ENCODE measurements around the gene BOC.

BOC gene

DNA sequence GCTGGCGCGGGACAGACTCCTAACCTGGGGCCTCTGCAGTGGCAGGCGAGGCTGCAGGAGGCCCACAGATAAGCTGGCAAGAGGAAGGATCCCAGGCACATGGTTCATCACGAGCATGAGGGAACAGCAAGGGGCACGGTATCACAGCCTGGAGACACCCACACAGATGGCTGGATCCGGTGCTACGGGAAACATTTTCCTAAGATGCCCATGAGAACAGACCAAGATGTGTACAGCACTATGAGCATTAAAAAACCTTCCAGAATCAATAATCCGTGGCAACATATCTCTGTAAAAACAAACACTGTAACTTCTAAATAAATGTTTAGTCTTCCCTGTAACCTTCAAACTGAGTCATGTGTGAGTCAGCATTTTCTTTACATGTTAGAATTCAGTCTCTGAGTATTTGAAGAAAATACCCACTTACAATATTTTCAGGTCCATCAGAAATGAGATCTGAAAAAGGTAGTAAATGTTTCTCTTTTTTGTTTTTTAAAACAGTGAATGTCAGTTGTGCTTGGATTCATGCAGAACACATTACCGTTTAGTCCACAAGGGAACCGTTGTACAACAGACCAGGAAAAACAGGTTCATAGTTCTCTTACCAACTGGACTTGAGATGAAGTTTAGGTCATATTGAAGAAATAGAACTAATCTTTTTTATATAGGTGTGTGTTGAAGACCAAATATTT, 75.9 kb downstream of the BOC start:
- DNase-seq (ENCODE audit: low read depth): peak; percentile 56

DNA sequence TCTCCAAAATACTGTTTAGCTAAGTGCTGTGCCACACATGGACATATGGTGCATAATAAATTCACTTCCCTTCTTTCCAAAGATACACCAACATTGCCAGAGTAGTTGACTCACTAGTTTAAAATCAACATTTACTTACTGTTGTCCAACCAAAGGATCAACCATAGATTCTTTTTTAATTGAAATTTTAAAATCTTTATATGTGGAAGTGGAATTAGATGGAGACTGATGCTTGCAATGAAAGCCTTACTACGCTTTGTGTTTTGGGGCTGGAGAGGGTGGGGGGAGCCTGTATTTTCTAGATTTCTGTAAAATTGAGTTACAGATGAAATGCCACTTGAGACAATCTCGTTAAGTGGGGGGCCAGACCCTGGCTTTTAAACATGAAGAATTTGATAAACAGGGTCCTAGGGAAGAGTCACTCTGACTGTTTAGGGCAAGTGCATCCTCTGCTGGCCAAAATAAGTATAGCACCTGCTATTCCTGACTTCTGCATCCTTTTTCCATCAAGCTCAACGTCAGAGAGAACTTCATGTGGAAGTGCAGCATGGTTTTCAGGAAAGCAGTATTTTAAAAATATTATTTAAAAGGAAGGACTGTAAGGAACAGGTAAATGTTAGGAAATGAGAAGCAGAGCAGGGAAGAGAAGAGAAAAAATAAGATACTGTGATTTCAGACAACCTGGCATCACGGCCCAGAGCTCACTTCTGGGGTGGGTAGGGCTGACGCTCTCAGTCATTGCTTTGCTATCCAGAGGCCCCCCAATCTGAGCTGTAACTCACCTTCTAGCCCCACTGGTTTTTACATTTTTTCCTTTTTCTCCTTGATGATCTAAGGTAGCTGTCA, 76.7 kb downstream of the BOC start:
- DNase-seq (ENCODE audit: low read depth): no peak

DNA sequence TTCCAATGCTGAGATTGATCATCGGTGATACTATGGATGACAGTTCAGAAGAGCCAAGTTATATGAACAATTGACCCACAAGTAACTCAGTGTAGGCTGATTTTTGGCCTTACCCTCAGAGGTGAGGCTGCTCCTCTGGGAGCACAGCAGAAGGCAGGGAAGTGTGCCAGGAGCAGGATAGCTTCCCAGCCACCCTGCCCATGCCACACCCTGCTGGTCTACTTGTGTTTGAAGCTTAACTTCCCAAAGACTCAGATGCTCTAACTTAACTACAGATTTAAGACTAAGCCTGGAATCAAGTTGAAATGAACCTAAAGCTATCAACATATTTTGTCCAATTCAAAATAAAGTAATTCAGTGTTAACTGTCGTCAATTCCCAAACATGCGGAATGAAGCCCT, 77.5 kb downstream of the BOC start:
- DNase-seq (ENCODE audit: low read depth): no peak

GRCh38 chr3:113291572-113291971, 80.2 kb downstream of the BOC start:
- DNase-seq (ENCODE audit: low read depth): no peak

GRCh38 chr3:113292933-113293332, 81.6 kb downstream of the BOC start:
- DNase-seq (ENCODE audit: low read depth): no peak

DNA sequence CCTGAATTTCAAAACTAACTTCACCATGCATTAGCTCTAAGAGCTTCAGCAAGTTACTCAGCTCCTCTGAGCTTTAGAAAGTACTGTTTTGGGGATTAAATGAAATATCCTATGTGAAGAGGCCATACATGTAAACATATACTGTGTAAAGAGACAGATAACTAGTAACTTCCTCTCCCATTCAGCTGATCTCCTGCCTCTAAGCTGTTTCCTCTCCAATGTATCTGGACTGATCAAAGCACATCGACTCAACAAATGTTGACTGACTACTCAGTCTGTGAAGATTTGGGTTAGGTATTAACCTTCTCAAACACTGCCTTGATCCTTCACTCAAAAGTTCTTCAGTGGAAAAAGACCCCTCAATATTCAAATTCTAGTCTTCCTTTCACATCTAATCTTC, 82.0 kb downstream of the BOC start:
- DNase-seq (ENCODE audit: low read depth): no peak

- DNase-seq (ENCODE audit: low read depth): no peak
Measured at GRCh38 chr3:113295463-113295862, 84.1 kb downstream of the BOC start.

DNA sequence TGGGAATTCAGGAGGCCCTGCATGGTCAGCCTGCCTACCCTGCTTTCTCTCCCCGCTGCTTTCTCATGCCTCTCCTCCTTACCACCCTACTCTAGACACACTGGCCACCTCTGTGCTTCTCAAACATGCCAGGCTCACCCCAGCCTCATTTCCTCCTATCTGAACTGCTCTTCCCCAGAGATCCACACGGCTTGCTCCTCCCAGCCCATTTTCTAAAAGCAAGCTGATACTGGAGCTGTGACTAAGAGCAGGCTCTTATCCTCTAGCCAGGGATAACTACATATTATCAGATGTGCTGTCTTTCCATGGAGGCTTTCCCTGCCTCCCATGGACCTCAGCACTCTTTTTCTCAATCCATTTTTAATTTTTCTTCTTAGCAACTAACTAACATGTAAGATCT, 85.9 kb downstream of the BOC start:
- no peak for DNase-seq (ENCODE audit: low read depth)

GRCh38 chr3:113297841-113298240, 86.5 kb downstream of the BOC start:
- DNase-seq (ENCODE audit: low read depth): no peak

GRCh38 chr3:113300596-113300995, 89.2 kb downstream of the BOC start:
- DNase-seq (ENCODE audit: low read depth): no peak

DNA sequence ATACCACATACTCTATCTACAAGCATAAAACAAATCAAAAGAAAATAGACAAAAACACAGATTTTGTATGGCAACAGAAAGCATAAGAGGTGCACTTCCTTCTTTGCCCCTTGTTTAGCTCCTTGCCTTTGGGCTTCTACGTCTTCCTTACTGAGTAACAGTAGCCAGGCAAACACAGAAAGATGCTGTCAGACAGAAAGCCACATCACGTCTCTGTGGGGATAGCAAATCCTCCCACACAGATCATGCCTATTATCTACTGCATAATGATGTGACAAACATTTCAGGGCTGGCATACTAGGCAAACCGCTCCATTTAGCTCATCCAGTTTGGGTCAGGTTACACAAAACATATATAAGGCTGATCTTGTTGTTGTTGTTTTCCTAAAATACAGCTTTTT, 92.7 kb downstream of the BOC start:
- DNase-seq (ENCODE audit: low read depth): no peak

- DNase-seq (ENCODE audit: low read depth): no peak
Measured at GRCh38 chr3:113304856-113305540, 93.6 kb downstream of the BOC start.

- DNase-seq (ENCODE audit: low read depth): no peak
Measured at GRCh38 chr3:113310960-113311359, 99.6 kb downstream of the BOC start.

DNA sequence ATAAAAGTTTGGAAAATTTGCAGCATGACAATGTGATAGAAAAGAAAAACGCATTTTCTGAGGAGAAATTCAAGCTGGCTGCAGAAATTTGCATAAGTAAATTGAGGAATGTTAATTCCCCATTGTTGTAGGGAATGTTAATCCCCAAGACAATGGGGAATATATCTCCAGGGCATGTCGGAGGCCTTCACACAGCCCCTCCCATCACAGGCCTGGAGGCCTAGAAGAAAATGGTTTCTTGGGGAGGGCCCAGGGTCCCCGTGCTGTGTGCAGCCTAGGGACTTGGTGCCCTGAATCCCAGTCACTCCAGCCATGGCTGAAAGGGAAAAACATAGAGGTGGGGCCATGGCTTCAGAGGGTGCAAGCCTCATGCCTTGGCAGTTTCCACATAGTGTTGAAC, 101.1 kb downstream of the BOC start:
- DNase-seq (ENCODE audit: low read depth): no peak

- no peak for DNase-seq (ENCODE audit: low read depth)
Measured at GRCh38 chr3:113314923-113315322, 103.6 kb downstream of the BOC start.

DNA sequence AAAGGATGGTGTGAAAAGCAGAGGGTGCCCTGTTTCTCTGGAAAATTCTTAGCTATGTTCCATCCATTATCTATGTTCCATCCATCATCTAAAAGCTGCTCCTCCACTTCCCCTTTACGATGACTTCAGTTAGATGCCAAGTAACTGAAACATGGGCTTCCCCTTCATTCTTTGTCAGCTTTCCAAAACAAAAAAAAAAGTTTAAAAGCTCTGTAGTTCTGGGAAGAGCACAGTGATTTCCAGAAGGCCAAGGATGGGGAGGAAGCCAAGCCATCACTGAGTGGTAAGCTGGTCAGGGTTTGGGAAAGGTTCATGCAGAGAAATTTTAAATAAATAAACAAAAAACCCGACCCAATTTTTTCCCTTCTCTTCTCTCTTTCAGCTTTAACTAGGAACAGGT, 118.4 kb downstream of the BOC start:
- no peak for DNase-seq (ENCODE audit: low read depth)

DNA sequence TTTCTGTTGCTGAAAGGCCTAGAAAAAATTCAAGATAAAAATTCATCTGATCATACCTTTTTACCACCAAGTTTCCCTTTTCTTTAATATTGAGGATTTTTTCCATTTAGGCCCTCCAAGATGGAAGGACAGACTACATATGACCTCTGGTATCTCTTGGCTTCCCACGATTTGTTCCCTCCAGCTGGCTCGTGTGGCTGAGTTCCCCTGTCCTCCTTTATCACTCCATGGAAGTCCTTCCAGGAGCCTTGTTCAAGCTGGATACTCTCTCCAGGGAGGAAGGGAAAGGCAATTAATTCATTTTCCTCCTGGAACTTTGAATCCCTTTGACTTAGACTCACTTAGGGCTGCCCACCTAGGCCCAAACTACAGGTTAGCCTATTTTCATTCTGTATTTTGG, 119.4 kb downstream of the BOC start:
- no peak for DNase-seq (ENCODE audit: low read depth)

DNA sequence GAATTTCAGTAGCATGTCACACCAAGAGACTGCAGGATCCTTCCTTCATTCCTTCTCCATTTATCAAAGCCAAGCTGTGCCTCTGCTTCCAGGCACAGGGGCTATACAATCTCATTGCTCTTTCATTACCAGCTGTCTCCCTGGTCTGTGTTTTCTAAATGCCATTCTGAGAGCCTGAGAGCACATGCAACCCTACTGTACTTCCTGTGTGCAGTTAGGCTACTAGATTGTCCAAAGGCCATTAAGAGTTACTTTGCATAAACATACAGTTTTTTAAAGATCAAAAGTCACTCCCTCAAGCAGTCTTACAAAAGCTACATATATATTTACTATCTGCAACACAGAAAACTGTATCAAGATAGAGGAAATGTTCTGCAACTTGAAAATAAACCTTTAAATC, 119.8 kb downstream of the BOC start:
- DNase-seq (ENCODE audit: low read depth): no peak

Data from HS-5 (cell line).